SK-N-SH treated with all-trans-retinoic acid at 6 μM for 48 hours (cell line): Measurements from ENCODE around the gene DLG2.

Experiments
- ZFP3 ChIP-seq: fragments of 250-450 bp; sonication (Bioruptor Pico); IDR thresholded peaks from 2 replicates; pipeline ENCODE4 v1.5.0; 2020; ENCODE audit warnings: mild to moderate bottlenecking, moderate library complexity
- TF ChIP-seq, protein P1 (sequence below): fragments of 250-450 bp; sonication (Bioruptor Pico); IDR thresholded peaks from 2 replicates; pipeline ENCODE4 v1.5.1; 2020; ENCODE audit warnings: low read depth, mild to moderate bottlenecking, moderate library complexity
- TF ChIP-seq, protein P2 (sequence below): fragments of 250-450 bp; sonication (Bioruptor Pico); IDR thresholded peaks from 2 replicates; pipeline ENCODE4 v1.5.1; 2021; ENCODE audit warnings: mild to moderate bottlenecking, moderate library complexity

DNA sequence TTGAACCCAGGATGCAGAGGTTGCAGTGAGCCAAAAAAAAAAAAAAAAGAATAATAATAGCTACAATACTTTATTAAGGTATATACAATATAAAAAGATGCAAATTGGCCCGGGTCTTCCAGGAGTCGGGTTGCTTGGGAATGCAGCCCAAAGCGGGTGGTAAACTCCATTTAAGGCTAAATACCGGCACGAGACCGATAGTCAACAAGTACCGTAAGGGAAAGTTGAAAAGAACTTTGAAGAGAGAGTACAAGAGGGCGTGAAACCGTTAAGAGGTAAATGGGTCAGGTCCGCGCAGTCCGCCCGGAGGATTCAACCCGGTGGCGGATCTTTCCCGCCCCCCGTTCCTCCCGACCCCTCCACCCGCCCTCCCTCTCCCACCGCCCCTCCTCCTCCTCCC is 143.3 kb downstream of the DLG2 start:
- TF ChIP-seq, protein P1, sequence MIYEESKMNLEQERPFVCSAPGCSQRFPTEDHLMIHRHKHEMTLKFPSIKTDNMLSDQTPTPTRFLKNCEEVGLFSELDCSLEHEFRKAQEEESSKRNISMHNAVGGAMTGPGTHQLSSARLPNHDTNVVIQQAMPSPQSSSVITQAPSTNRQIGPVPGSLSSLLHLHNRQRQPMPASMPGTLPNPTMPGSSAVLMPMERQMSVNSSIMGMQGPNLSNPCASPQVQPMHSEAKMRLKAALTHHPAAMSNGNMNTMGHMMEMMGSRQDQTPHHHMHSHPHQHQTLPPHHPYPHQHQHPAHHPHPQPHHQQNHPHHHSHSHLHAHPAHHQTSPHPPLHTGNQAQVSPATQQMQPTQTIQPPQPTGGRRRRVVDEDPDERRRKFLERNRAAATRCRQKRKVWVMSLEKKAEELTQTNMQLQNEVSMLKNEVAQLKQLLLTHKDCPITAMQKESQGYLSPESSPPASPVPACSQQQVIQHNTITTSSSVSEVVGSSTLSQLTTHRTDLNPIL (CRISPR knock-in tag) = no peak
- TF ChIP-seq, protein P2, sequence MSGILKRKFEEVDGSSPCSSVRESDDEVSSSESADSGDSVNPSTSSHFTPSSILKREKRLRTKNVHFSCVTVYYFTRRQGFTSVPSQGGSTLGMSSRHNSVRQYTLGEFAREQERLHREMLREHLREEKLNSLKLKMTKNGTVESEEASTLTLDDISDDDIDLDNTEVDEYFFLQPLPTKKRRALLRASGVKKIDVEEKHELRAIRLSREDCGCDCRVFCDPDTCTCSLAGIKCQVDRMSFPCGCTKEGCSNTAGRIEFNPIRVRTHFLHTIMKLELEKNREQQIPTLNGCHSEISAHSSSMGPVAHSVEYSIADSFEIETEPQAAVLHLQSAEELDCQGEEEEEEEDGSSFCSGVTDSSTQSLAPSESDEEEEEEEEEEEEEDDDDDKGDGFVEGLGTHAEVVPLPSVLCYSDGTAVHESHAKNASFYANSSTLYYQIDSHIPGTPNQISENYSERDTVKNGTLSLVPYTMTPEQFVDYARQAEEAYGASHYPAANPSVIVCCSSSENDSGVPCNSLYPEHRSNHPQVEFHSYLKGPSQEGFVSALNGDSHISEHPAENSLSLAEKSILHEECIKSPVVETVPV = no peak
- TF ChIP-seq ZFP3 (CRISPR knock-in tag) = no peak
